Keratinocyte (primary cell): Measurements from ENCODE around the gene MEG3. TPM values are rescaled to one million over a fixed set of nuclear protein-coding genes. Genes with fewer than 3 reads are reported as not detected.

Source experiments
- DNase-seq: peaks from one replicate; pipeline ENCODE4 v3.0.0-alpha.2; 2011; ENCODE audit warnings: low read depth, missing footprints, low spot score
- FAIRE-seq: peaks from 2 replicates; lab custom pipeline; 2011; peaks lifted over from hg19 to GRCh38; lab: Jason Lieb, UNC
- H2AFZ ChIP-seq: 2 replicates; pipeline ENCODE4 v1.6.0; 2012; ENCODE audit warnings: low read length, control low read depth, inconsistent platforms; ENCODE audit not compliant: control insufficient read depth
- H3K27ac ChIP-seq: 2 replicates; pipeline ENCODE4 v1.5.1; 2011; ENCODE audit warnings: low read length; ENCODE audit not compliant: control insufficient read depth, insufficient read depth
- H3K27me3 ChIP-seq: 3 replicates; pipeline ENCODE4 v1.6.0; 2011; ENCODE audit warnings: low read length; ENCODE audit not compliant: control insufficient read depth, insufficient read depth; ENCODE audit errors: extremely low read depth
- H3K36me3 ChIP-seq, 2 experiments: 2 replicates in 1 of 2; 3 replicates in 1 of 2; pipeline ENCODE4 v1.5.1; 2011; ENCODE audit warnings: low read length in 2 of 2, mild to moderate bottlenecking in 1 of 2; ENCODE audit not compliant: control insufficient read depth in 2 of 2, insufficient read depth in 2 of 2; ENCODE audit errors: extremely low read depth in 1 of 2
- H3K4me1 ChIP-seq: 3 replicates; pipeline ENCODE4 v1.5.1; 2011; ENCODE audit warnings: low read length; ENCODE audit not compliant: control insufficient read depth, insufficient read depth; ENCODE audit errors: extremely low read depth
- H3K4me2 ChIP-seq: 3 replicates; pipeline ENCODE4 v1.6.0; 2011; ENCODE audit warnings: low read depth, low read length; ENCODE audit not compliant: control insufficient read depth, insufficient read depth; ENCODE audit errors: extremely low read depth
- H3K4me3 ChIP-seq, 3 experiments: fragments of 200-600 bp in 1 of 3; sonication (generic) in 1 of 3; 2 replicates in 2 of 3; 3 replicates in 1 of 3; pipeline ENCODE4 v1.5.1; 2011 to 2016; ENCODE audit warnings: low read length in 3 of 3, mild to moderate bottlenecking in 3 of 3, control low read depth in 2 of 3, inconsistent platforms in 1 of 3, low read depth in 1 of 3, mixed read lengths in 1 of 3, mixed run types in 1 of 3, moderate library complexity in 1 of 3; ENCODE audit not compliant: control insufficient read depth in 2 of 3, insufficient read depth in 2 of 3; ENCODE audit errors: extremely low read depth in 1 of 3
- H3K79me2 ChIP-seq: 2 replicates; pipeline ENCODE4 v1.6.0; 2012; ENCODE audit warnings: low read length; ENCODE audit not compliant: control insufficient read depth, insufficient read depth
- H3K9ac ChIP-seq: 3 replicates; pipeline ENCODE4 v1.6.0; 2011; ENCODE audit warnings: low read length; ENCODE audit not compliant: control insufficient read depth, insufficient read depth; ENCODE audit errors: extremely low read depth
- H3K9me1 ChIP-seq: 3 replicates; pipeline ENCODE4 v1.6.0; 2011; ENCODE audit warnings: low read length; ENCODE audit not compliant: control insufficient read depth, insufficient read depth; ENCODE audit errors: extremely low read depth
- H3K9me3 ChIP-seq: 2 replicates; pipeline ENCODE4 v1.5.1; 2012; ENCODE audit warnings: low read depth, low read length; ENCODE audit not compliant: control insufficient read depth
- H4K20me1 ChIP-seq: 3 replicates; pipeline ENCODE4 v1.6.0; 2011; ENCODE audit warnings: low read length; ENCODE audit not compliant: control insufficient read depth, insufficient read depth; ENCODE audit errors: extremely low read depth
- CTCF ChIP-seq, 3 experiments: IDR thresholded peaks in 1 of 3; conservative IDR thresholded peaks in 1 of 3; optimal IDR thresholded peaks in 1 of 3; 2 replicates in 2 of 3; 3 replicates in 1 of 3; pipeline versions ENCODE3 to v1.5.1; 2011; ENCODE audit warnings: low read length in 3 of 3, mild to moderate bottlenecking in 3 of 3, moderate library complexity in 2 of 3, control low read depth in 1 of 3, inconsistent platforms in 1 of 3; ENCODE audit not compliant: insufficient read depth in 2 of 3; ENCODE audit errors: extremely low read depth in 1 of 3
- EZH2 ChIP-seq: IDR thresholded peaks from one replicate; pipeline ENCODE4 v1.6.1; 2012; ENCODE audit warnings: inconsistent platforms, mild to moderate bottlenecking, low read length, moderate library complexity
- dilution Hi-C: fragments of 300-500 bp; cut with MboI; formaldehyde crosslinking; loops from one replicate; pipeline ENCODE4 v1.7.0; 2020; ENCODE audit warnings: low sequenced_read_pairs; ENCODE audit not compliant: extremely low pct_ligation_motif_present
- polyA plus RNA-seq, 5 experiments: library from polyadenylated mRNA; depleted of rRNA in 3 of 5; stranded (reverse) in 3 of 5; stranded (forward) in 1 of 5; unstranded in 1 of 5; fragments of >200 nt; gene quantifications; 1 replicate in 1 of 5; 2 replicates in 3 of 5; 3 replicates in 1 of 5; pipeline versions ENCODE4 v1.2.1 to v1.2.3, GENCODE V29; 2011 to 2012; ENCODE audit warnings: missing spikeins in 2 of 5, low read depth in 1 of 5, low replicate concordance in 1 of 5

Gene MEG3
- polyA plus RNA-seq, 1 donor (not counting 4 experiments of a cell fraction or from before 2014, with no cell fraction given), result 5.6 TPM

- no peaks in the 10 kb centered on the region for H3K27me3 ChIP-seq
- dilution Hi-C loops, result no loop called here
- no peaks in the 10 kb centered on the region for H3K79me2 ChIP-seq
- FAIRE-seq, result no peak
- H2AFZ ChIP-seq, result no peak overlapping the region
- no peak overlapping the region for H3K4me3 ChIP-seq
- no peaks in the 10 kb centered on the region for H3K36me3 ChIP-seq
- no peak overlapping the region for H3K4me2 ChIP-seq
- no peak for TF ChIP-seq CTCF (optimal IDR thresholded peaks at IDR 0.05 in 1 of 3, IDR thresholded peaks at IDR 0.05 in 1 of 3, conservative IDR thresholded peaks at IDR 0.05 in 1 of 3; ENCODE audit: extremely low read depth in 1 of 3, insufficient read depth in 2 of 3, low read length in 3 of 3)
- TF ChIP-seq EZH2, result no peak
- H3K9me3 ChIP-seq, result peaks cover 10% of the 10 kb centered on the region
- H3K9me1 ChIP-seq, result no peaks in the 10 kb centered on the region
- DNase-seq, result no peak
- H3K9ac ChIP-seq, result no peak overlapping the region
- no peak overlapping the region for H3K27ac ChIP-seq
- no peaks in the 10 kb centered on the region for H3K4me1 ChIP-seq
- H4K20me1 ChIP-seq, result no peaks in the 10 kb centered on the region
Measured at GRCh38 chr14:100875861-100876590, 50.1 kb downstream of the MEG3 start.

- no peaks in the 10 kb centered on the region for H3K36me3 ChIP-seq
Measured at GRCh38 chr14:100878271-100879146, 52.6 kb downstream of the MEG3 start.

More at GRCh38 chr14:100878271-100879146, 52.6 kb downstream of the MEG3 start:
- FAIRE-seq (no peak), DNase-seq (no peak)
- no peaks in the 10 kb centered on the region for H3K4me1 ChIP-seq
- H3K27me3 ChIP-seq, result no peaks in the 10 kb centered on the region
- no peak overlapping the region for H3K4me3 ChIP-seq
- no peak overlapping the region for H3K4me2 ChIP-seq
- dilution Hi-C loops, result no loop called here
- no peaks in the 10 kb centered on the region for H3K79me2 ChIP-seq
- no peak overlapping the region for H3K9ac ChIP-seq
- no peak overlapping the region for H3K27ac ChIP-seq
- H3K9me1 ChIP-seq, result no peaks in the 10 kb centered on the region
- TF ChIP-seq CTCF (optimal IDR thresholded peaks at IDR 0.05 in 1 of 3, IDR thresholded peaks at IDR 0.05 in 1 of 3, conservative IDR thresholded peaks at IDR 0.05 in 1 of 3; ENCODE audit: extremely low read depth in 1 of 3, insufficient read depth in 2 of 3, low read length in 3 of 3) (no peak), EZH2 (no peak)
- H2AFZ ChIP-seq, result no peak overlapping the region
- H3K9me3 ChIP-seq, result peaks cover 15% of the 10 kb centered on the region
- H4K20me1 ChIP-seq, result no peaks in the 10 kb centered on the region
